Airway epithelial cell (primary cell): ENCODE measurements around the gene GATAD1. TPM values are rescaled to one million over a fixed set of nuclear protein-coding genes. Genes with fewer than 3 reads are reported as not detected.

Experiments
- total RNA-seq: library from RNA; depleted of rRNA; stranded (reverse); fragments of >200 nt; gene quantifications from 2 replicates; pipeline ENCODE4 v1.2.3, GENCODE V29; 2015

The GATAD1 gene
- 9.0 and 13.1 TPM in 2 replicates for total RNA-seq

GRCh38 chr7:92447345-92448204 is at the start of gene GATAD1:
TSS of gene GATAD1 (plus strand) at chr7:92447482. CDS start at chr7:92447730, 248 bp downstream.

GRCh38 chr7:92477681-92478080 is 30.4 kb downstream of the GATAD1 start, which contains the start of gene ERVW-1:
TSS of gene ERVW-1 (minus strand) at chr7:92477946. CDS start at chr7:92470381, 7,565 bp downstream.

Other genes starting within 250 kb of the GATAD1 start
- gene KRIT1, start 201.6 kb upstream of the GATAD1 start, total RNA-seq, result 24.1 and 26.1 TPM in 2 replicates
- 15.0 and 24.2 TPM in 2 replicates for gene ANKIB1, start 201.5 kb upstream of the GATAD1 start, total RNA-seq
- not detected in 2 replicates for gene ERVW-1, start 30.5 kb downstream of the GATAD1 start, total RNA-seq
- 16.0 and 24.1 TPM in 2 replicates for gene PEX1, start 81.0 kb downstream of the GATAD1 start, total RNA-seq
- 3.8 and 5.3 TPM in 2 replicates for gene RBM48, start 81.3 kb downstream of the GATAD1 start, total RNA-seq
- gene FAM133B, start 142.9 kb downstream of the GATAD1 start, total RNA-seq, result 5.2 and 13.2 TPM in 2 replicates